ENCODE results near the gene LHFPL6.
"Not testable (repeated sequence)": the region's sequence is repeated elsewhere in the genome, so short reads cannot be mapped to it uniquely, and the experiment has no call there.

LHFPL6 gene

DNA sequence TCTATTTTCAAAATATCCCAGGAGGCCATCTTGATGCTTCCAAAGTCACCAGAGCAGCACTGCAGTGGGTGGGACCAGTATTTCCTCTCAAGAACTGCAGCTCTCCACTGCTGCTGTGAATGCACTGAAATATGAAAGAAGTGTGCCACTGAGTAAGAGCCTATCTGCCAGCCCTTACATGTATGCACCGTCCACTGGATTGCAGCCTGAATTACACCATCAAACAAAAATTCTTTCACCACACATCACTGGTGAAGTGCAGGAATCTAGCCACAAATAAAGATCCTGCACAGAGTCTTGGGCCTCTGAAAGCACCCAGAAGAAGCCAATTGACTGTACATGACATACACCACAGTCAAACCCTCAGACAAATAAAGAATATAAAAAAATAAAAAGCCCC is 249.0 kb downstream of the LHFPL6 start:
- TF ChIP-seq, protein P1, sequence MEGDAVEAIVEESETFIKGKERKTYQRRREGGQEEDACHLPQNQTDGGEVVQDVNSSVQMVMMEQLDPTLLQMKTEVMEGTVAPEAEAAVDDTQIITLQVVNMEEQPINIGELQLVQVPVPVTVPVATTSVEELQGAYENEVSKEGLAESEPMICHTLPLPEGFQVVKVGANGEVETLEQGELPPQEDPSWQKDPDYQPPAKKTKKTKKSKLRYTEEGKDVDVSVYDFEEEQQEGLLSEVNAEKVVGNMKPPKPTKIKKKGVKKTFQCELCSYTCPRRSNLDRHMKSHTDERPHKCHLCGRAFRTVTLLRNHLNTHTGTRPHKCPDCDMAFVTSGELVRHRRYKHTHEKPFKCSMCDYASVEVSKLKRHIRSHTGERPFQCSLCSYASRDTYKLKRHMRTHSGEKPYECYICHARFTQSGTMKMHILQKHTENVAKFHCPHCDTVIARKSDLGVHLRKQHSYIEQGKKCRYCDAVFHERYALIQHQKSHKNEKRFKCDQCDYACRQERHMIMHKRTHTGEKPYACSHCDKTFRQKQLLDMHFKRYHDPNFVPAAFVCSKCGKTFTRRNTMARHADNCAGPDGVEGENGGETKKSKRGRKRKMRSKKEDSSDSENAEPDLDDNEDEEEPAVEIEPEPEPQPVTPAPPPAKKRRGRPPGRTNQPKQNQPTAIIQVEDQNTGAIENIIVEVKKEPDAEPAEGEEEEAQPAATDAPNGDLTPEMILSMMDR (IDR thresholded peaks at IDR 0.05; ENCODE audit: low read depth, low read length, missing control alignments) = no peak
- no peak overlapping the region for H3K4me3 ChIP-seq (replicated peaks; ENCODE audit: low read depth, low read length)
- no peak for DNase-seq (ENCODE audit: extremely low read depth, low read depth)

DNA sequence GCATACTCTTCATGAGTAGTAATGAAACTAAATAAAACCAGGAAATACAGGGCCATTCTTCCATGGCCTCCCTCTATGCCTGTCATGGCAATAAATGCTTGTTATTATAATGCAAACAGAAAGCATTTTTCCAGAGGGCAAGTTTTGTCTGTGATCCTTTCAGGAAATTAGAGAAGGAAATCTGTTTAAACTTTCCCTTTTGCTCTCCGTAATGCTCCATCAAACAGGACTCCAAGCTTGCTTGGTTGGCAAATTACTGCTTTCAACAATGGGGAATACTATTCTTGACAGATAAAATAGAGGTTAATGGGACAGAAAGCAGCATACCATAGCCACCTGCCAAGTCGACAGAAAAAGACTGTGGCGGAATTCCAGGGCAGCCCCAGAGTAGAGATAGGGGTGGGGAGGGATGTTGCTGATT is 252.5 kb downstream of the LHFPL6 start:
- TF ChIP-seq, protein P1 (IDR thresholded peaks at IDR 0.05; ENCODE audit: low read depth, low read length, missing control alignments) = no peak
- no peak overlapping the region for H3K4me3 ChIP-seq (replicated peaks; ENCODE audit: low read depth, low read length)
- no peak for DNase-seq (ENCODE audit: extremely low read depth, low read depth)

DNA sequence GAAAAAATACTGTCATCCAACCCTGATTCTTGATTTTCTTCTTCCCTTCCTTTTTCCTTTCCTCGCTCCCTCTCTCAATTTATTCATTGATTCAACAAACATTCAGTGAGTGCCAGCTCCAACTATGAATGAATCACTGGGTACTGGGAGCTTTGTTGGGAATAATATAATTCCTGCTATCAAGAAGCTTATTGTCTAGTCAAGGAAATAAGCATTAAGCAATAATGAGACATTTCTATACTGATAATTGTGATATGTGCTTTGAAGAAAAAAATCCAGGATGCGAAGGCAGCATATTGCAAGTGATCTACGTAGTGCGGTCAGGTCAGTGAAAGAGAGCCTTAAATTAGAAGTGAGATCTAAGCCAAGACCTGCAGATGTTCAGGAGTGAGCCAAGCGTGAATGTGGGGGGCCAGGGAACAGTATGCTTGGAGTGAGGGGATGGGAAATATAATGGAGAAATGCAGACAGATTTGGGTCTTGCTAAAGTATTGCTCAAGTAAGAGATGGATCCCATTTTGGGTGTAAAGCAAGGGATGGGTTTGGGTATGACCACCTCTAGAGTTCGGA is 253.5 kb downstream of the LHFPL6 start:
- H3K4me3 ChIP-seq (replicated peaks; ENCODE audit: low read depth, low read length) = no peak overlapping the region
- no peak for DNase-seq (ENCODE audit: extremely low read depth, low read depth)
- TF ChIP-seq, protein P1 (IDR thresholded peaks at IDR 0.05; ENCODE audit: low read depth, low read length, missing control alignments) = no peak

DNA sequence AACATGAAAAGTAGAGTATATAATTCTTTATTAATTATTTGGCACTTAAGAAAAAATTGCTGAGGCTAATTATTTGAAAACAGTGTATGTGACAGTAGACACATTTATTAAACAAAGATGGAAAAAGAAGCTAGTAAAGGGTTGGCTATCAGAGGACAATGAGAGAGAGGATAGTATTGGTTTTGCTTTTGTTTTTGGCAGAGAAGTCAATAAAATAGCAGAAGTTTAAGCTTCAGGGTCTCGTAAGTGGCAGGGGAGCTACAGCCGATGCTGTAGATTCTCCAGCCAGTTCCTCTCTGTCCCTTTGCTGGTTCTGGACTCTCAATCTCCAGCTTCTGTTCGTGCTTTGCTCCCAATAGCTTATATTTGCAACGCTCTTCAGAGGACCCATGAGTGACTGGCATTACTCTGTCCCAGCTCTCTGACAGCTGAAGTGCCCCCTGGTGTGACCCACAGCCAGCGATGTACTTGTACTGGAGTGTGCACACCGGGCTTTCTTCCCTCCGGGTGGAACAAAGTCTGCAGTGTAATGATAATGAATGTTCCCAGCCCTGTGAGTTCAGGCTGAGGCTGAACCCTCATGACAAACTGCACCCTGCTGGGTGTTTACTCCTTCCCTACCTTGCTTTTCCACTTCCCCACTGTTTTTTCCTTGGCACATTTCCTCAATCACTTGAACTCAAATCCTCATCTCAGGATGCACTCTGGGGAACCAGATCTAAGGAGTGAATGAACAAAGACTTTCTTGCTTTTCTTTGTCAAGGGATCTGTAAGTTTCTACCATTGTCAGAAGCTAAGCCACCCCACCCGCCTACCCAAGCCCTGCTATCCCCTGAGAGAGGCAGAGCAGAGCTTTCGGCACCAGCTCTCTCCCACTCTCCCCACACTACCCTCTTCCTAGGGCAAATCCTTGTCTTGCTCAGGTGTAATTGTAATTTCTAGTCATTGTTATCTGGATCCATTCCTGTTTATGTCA is 254.8 kb downstream of the LHFPL6 start:
- H3K4me3 ChIP-seq (replicated peaks; ENCODE audit: low read depth, low read length) = no peak overlapping the region
- no peak for DNase-seq (ENCODE audit: extremely low read depth, low read depth)
- TF ChIP-seq, protein P1 (IDR thresholded peaks at IDR 0.05; ENCODE audit: low read depth, low read length, missing control alignments) = no peak

DNA sequence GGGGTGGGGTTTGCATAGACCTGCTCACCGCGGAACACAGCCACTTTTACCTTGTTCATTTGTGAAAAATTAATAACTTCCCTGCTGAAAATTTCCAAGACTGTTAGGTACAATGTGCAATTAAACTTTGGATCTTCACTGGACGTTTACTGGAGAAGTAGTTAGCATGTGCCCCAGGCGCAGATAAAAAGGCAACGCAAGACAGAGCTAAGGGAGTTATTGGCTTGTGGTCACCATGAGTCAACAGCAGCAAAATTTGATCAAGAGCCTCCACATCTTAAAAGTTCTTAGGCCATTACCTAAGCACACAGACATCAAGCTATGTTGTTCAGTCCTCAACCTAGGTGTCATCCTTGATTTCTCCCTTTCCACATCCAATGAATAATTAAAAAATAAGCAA is 257.0 kb downstream of the LHFPL6 start:
- no peak overlapping the region for H3K4me3 ChIP-seq (replicated peaks; ENCODE audit: low read depth, low read length)
- DNase-seq (ENCODE audit: extremely low read depth, low read depth) = no peak
- TF ChIP-seq, protein P1 (IDR thresholded peaks at IDR 0.05; ENCODE audit: low read depth, low read length, missing control alignments) = no peak

DNA sequence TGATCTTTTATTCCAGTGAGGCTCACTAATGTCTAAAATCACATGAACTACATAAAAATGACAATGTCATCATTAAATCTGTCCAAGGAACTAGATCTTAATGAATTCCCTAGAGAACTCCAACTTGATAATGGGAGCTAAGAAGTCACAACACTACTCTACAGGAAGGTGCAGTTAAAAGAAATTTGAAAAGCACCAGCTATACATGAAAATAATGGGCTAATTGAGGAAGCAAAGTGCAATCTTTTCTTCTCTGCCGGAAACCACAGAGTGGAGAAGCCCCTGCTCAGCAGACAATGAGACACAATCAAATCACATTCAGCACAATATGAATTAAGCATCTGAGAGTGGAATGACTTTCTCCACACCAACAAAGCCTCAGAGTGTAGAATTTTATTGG is 261.7 kb downstream of the LHFPL6 start:
- no peak for DNase-seq (ENCODE audit: extremely low read depth, low read depth)

DNA sequence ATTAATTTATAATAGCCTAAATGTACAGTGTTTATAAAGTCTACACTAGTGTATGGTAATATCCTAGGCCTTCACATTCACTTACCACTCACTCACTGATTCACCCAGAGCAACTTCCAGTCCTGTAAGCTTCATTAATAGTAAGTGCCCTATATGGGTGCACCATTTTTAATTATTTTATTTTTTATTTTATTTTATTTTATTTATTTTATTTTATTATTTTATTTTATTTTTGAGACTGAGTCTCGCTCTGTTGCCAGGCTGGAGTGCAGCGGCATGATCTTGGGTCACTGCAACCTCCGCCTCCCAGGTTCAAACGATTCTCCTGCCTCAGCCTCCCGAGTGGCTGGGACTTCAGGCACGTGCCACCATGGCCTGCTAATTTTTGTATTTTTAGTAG is 264.9 kb downstream of the LHFPL6 start:
- not testable (repeated sequence) for DNase-seq (ENCODE audit: extremely low read depth, low read depth)

More for the DNA sequence above, 261.7 kb downstream of the LHFPL6 start:
- no peak overlapping the region for H3K4me3 ChIP-seq (replicated peaks; ENCODE audit: low read depth, low read length)
- TF ChIP-seq, protein P1 (IDR thresholded peaks at IDR 0.05; ENCODE audit: low read depth, low read length, missing control alignments) = no peak

More for the DNA sequence above, 264.9 kb downstream of the LHFPL6 start:
- H3K4me3 ChIP-seq (replicated peaks; ENCODE audit: low read depth, low read length) = not testable (repeated sequence)

Data from HFF-Myc (cell line).